UCSD-AML1 (cell line): ENCODE measurements around the gene ERBB2.
A peak's percentile ranks its signal among the peaks of the same experiment; 100 is the strongest.

Experiments
- DNase-seq: peaks from one replicate; lab custom pipeline; 2025; ENCODE audit not compliant: unreplicated experiment; lab: John Stamatoyannopoulos, UW

The ERBB2 gene

DNA sequence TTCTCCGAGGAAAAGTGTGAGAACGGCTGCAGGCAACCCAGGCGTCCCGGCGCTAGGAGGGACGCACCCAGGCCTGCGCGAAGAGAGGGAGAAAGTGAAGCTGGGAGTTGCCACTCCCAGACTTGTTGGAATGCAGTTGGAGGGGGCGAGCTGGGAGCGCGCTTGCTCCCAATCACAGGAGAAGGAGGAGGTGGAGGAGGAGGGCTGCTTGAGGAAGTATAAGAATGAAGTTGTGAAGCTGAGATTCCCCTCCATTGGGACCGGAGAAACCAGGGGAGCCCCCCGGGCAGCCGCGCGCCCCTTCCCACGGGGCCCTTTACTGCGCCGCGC lies at the start of gene ERBB2:
Gene ERBB2 (plus strand): TSS at position 247 of the 330 bp plus-strand sequence. CDS start 175 bp downstream, outside the sequence.
- DNase-seq: no peak

DNA sequence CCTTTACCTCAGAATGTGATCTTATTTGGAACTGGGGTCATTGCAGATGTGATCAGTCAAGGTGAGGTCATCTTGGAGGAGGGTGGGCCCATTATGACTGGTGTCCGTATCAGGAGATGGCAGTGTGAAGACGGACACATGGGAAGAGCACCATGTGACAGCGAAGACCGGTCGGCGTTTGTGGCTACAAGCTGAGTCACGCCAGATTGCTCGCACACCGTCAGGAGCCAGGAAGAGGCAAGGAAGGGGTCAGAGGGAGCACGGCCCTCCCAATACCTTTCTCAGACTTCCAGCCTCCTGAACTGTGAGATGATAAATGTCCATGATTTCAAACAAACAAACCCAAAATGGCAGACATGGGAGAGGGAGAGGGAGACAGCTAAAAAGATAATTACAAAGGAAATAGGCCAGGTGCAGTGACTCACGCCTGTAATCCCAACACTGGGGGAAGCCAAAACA lies 49.7 kb upstream of the ERBB2 start:
- DNase-seq: no peak

DNA sequence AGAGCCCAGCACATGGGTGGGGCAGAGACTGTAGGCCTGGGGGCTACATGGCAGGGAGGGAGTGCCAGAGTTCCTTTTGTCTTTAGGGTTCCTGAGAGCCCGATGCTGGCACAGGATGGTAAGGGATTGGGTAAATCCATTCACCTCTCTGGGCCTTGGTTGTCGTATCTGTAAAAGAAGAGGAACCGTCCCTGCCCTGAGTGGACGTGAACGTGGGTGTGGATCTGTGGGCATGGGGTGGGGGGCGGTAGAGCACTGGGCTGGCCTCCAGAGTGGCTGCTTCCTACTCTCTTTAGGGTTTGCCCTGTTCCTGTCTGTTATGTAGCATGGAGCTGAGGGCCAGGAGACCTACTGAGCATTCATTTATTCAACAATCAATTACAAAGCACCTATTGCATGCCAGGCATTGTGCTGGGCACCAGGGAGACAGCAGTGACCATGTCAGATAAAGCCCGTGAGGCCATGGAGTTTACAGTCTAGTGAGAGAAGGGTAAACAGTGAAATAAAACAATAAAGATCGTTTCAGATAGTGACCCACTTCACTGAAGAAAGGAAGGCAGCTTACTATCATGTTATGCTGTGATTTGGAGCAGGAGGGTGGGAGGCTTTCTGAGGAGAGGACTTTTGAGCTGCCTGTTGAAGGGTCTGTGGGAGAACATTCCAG lies 47.8 kb upstream of the ERBB2 start:
- DNase-seq: no peak

DNA sequence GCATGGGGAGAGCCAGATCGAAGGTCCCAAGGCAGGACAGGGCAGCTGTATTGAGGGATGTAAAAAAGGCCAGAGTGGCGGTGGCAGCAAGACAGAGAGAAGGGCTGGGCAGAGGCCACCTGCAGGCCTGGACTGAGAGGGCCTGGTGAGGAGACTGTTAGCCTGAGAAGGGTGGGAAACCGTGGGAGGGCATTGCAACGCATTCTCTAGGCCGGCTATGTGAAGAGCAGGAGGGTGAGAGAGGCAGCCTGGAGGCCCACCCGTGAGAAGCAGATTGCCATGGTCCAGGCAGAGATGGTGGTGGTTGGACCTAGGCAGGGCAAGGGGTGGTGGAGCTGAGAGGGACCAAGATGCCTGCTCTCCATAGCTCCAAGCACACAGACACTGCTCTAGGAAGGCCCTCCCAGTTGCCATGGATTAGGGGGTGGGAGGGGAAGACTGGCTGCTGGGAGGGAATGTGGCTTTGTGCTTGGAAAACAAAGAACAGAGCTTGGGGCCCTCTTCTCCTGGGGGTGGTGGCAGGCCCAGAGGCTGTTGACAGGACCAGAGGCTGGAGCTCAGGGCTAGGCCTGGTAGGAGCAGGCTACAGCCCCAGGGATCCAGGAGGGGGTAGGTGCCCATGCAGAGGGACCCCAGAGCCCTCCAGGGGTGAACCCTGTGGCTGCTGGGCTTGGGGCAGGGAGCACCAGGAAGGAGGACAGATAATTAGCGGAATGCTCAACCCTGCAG lies 47.1 kb upstream of the ERBB2 start:
- no peak for DNase-seq

DNA sequence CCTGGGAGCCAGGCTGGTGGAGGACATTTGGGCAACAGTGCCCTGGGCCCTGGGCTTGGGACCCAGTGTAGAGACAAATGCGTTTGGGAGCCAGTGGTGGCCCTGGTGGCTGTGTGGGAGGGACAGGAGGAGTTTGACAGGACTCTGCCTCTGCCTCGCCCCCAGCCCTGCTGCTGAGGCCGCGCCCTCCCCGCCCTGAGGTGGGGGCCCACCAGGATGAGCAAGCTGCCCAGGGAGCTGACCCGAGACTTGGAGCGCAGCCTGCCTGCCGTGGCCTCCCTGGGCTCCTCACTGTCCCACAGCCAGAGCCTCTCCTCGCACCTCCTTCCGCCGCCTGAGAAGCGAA lies 46.6 kb upstream of the ERBB2 start:
- DNase-seq: no peak

DNA sequence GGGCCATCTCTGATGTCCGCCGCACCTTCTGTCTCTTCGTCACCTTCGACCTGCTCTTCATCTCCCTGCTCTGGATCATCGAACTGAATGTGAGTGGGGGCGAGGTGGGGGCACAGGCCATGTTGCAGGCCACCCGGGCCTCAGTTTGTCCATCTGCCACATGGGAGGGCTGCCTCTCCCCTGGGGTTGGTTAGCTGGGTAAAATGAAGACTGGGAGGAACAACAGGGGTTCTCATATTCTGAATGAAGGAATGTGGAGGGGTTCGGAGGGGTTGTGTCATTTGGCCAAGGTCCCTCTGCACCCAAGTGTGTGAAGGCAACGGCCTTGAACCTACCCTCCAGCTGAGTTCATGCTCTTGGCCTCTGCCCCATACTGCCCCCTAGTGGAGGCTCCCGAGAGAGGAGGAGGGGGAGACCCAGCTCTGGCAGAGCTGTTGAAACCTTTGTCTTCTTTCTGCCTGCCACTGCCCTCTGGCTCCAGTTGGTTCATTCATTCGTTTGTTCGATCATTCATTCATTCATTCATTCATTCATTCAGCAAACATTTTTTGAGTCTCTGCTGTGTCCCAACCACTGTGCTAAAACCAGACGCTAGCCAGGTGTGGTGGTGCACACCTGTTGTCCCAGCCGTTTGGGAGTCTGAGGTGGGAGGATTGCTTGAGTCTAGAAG lies 46.1 kb upstream of the ERBB2 start:
- peak; percentile 72 for DNase-seq

DNA sequence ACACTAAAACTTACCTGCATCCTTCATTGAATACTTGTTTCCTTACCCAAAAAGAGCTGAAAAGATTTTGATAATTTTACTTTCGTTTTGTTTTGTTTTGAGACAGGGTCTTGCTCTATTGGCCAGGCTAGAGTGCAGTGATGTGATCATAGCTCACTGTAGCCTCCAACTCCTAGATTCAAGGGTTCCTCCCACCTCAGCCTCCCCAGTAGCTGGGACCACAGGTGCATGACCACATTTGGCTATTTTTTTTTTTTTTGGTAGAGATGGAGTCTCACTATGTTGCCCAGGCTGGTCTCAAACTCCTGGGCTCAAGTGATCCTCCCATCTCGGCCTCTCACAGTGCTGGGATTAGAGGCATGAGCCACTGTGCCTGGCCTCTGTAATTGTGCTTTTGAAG lies 44.8 kb upstream of the ERBB2 start:
- DNase-seq: no peak

DNA sequence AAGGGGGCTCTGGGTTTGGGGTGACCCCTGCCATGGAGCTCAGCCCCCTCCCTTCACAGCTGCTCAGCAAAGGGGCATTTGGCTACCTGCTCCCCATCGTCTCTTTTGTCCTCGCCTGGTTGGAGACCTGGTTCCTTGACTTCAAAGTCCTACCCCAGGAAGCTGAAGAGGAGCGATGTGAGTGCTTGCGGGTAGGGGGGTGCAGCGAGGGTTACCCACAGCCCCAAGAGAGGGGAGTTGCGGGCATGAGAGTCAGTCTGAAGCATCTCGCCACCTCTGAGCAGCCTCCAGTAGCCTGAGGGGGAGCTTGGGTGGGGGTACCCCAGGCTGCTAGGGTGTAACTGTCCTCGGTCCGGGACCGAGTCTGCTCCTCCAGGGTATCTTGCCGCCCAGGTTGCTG lies 41.5 kb upstream of the ERBB2 start:
- DNase-seq: no peak

DNA sequence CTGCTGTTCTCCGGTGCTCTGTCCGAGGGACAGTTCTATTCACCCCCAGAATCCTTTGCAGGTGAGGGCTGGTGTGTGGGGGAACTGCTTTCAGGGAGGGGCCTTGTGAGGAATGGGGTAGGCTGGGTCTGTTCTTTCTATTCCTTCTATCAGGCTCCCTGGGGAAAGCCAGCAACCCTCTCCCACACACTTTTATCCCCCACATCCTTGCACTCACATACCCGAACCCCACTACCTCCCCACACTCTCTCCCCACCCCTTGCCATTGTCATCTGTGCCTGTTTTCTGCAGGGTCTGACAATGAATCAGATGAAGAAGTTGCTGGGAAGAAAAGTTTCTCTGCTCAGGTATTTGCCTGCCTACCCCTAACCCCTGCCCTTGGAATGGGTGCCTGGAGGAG lies 41.1 kb upstream of the ERBB2 start:
- no peak for DNase-seq

DNA sequence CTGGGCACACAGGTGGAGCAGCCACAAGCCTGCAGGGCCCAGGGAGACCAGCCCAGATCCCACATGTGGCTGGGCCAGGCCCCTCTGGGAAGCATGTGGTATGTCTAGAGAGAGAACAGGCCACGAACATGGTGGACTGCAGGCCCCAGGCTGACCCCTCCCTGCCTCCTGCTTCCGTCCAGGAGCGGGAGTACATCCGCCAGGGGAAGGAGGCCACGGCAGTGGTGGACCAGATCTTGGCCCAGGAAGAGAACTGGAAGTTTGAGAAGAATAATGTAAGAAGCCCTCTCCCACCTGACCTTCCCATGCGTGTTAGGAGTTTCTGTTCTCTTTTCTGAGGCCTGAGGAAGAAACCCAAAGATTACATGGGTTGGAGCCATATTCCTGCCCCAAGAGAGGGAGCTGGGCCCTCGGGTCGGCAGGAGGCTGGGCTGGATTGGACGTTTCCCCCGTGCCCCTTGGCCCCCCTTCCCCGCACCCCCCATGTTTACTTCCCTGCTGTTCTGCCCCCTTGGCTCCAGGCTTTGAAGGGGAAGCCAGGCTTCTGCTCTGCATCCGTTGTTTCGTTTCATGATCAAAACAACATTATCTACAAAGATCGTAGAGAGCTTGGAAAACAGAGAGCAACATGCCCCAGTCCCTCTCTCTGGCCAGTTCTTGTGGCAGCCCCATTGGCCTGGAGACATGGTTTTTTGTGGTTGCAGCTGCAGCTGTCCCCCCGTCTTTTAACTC lies 40.4 kb upstream of the ERBB2 start:
- no peak for DNase-seq

DNA sequence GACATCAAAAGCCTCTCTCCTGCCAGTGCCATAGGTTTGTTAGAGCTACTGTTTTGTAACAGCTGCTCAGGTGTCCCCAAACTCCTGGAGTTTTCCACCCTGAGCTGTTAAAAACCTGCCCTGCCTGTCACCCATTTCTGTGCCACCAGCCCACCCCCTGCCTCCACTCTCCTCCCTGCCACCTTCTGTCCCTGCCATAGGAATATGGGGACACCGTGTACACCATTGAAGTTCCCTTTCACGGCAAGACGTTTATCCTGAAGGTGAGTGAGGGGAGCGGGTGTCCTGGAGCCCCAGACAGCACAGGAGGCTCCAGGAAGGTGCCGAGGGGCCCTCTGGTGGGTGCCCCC lies 39.9 kb upstream of the ERBB2 start:
- no peak for DNase-seq

DNA sequence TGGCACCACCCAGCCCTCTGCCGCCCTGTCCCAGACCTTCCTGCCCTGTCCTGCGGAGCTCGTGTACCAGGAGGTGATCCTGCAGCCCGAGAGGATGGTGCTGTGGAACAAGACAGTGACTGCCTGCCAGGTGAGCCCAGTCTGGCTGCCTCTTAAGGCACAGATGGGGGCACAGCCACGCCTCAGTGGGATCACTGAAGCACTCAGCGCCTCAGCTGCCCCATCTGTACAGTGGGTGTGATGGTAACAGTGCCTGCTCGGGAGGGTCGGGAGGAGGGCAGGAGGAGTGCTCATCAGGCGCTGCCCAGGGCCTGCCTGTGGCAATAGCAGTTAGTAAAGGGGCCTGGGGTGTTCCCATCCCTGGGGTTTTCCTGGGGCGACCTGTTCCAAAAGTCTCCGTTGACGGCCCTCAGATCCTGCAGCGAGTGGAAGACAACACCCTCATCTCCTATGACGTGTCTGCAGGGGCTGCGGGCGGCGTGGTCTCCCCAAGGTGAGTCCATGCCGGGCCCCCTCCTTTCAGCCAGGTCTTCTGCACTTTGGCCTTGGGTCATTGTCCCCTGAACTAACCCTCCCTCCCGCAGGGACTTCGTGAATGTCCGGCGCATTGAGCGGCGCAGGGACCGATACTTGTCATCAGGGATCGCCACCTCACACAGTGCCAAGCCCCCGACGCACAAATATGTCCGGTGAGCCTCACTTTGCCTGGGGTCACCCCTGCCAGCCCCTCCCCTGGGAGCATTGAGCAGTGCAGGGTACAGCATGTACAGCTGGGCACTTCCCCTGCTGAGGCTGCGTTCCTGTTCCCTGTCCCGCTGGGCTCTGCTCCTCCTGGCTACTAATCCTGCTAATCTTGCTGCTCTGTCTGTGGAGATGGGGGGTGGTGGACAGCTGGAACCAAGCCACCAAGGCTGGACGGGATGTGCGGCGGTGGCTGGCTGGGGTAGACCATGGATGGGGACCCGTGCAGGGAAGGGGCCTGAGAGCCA lies 39.2 kb upstream of the ERBB2 start:
- DNase-seq: no peak

DNA sequence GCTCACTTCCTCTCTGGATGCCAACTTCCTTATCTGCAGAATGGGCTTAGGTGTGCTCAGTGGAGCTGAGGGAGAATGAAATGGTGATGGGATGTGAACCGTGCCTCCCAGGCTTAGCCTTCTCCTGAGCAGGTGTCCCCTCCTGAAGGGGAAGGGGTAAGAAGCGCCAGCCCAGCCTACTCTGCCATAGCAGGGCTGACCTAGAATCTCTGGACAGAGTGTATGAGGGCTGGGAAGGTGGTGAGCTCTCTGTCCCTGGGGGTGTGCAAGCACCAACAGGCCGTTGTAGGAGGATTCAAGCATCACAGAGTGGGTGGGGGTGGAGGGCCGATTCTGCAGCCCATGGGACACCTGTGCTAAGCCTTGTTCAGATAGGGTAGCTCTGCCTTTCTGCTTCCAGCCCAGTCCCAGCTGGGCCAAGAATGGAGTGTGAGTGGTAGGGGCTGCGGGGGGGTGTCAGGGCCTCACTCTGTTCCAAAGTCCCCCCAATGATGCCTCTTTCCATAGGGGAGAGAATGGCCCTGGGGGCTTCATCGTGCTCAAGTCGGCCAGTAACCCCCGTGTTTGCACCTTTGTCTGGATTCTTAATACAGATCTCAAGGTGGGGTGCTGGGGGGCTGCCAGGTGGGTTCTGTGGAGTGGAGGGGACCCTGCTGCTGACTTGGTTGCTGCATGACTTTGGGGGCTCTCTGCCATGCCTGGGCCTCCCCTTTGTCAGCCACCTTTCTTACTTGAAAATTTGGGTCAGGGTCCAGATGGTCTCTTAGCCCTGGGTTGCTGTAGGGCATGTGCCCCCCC lies 37.9 kb upstream of the ERBB2 start:
- no peak for DNase-seq

DNA sequence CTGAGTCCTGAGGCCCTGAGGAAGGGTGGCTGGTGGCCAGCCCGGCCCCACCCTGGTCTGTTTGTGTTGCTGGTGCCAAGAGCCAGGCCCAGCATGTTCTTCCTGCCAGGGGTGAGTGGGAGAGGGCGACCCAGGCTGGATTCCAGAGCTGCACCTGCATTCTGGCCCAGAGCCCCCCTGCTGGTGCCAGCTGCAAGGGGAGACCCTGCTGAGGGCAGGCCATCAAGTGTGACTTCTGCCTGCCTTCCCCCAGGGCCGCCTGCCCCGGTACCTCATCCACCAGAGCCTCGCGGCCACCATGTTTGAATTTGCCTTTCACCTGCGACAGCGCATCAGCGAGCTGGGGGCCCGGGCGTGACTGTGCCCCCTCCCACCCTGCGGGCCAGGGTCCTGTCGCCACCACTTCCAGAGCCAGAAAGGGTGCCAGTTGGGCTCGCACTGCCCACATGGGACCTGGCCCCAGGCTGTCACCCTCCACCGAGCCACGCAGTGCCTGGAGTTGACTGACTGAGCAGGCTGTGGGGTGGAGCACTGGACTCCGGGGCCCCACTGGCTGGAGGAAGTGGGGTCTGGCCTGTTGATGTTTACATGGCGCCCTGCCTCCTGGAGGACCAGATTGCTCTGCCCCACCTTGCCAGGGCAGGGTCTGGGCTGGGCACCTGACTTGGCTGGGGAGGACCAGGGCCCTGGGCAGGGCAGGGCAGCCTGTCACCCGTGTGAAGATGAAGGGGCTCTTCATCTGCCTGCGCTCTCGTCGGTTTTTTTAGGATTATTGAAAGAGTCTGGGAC lies 37.1 kb upstream of the ERBB2 start:
- DNase-seq: no peak

DNA sequence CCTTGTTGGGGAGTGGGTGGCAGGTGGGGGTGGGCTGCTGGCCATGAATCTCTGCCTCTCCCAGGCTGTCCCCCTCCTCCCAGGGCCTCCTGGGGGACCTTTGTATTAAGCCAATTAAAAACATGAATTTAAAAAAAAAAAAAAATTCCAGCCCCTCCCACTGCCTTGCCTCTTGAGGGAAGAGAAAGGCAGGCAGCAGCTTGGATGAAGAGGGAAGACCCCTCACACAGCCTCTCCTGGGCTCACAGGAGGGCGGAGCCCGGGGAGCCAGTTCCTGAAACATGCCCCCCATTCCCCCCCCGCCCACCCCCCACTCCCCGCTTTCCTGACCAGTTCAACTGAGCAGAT lies 36.5 kb upstream of the ERBB2 start:
- DNase-seq: no peak

DNA sequence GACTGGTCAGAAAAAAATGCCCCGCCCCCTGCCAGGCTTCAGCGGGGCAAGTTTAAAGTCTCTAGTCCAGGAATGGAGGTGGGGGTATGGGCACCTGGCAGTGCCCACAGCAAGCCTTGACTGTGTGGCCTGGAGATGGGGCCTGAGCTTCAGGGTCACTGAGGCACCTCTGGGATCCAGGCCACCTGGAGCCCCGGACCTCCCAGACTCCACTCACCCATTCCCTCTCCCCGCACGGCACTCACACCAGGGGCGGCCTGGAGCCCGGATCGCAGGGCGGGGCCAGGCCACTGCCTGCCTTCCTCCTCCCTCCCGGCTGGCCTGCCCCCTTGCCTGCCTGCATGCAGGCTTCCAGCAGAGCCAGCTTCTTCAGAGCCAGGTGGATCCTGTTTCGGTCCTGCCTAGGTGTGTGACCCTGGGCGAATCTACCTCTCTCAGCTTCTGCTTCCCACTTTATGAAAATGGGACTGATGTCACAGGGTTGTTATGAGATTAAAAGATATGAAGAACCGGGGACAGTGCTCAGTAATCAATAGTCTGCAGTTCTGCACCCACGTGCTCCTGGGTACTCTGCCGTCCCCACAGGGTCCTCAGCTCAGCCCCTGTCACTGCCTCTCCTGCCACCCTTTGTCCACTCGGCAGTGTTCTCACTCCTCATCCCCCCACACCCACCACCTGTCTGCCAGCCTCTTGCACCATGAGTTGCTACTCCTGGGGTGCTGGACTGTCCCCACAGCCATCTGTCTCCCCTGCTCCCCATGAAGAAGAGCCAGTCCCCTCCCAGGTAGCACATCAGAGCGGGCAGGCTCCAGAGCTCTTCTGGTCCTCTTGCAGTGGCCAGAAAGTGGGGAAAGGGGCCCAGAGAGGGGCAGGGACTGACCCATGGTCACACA lies 35.9 kb upstream of the ERBB2 start:
- DNase-seq: no peak

DNA sequence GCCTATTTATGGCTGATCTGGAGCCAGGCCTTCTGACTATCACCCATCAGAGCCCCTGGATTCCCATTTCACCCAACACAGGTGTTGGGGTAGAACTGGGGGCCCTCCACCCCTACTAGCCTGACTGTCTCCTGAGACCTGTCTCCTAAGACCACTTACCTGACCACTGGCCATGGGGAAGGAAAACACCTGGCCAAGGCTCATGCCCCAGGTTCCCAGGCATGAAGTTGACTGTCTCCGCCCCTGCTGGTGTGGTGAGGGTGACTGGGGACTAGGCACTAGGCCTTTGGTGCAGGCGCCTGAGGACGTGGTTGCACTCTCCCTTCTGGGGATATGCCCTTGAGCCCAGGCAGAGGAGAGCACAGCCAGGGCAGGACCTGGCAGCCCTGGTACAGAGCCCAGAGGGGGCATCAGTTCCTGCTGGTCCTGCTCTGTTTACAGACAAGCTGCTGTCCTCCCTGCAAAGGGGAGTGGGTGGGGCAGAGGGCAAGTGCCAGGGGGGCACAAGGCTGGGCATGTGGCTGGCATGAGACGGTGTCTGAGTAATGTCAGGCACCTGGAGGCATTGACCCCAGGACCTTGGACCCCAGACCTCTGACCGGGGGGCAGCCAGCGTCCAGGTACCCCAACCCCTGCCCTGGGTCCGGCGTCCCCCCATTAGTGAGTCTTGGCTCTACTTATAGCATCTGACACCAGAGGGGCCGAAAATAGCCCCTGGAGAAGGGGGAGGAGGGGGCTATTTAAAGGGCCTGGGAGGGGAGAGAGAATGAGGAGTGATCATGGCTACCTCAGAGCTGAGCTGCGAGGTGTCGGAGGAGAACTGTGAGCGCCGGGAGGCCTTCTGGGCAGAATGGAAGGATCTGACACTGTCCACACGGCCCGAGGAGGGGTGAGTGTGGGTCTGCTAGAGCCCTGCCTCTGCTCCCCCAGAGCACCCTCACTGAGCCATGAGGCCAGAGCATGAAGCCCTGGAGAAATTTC lies 35.0 kb upstream of the ERBB2 start, which contains the start of gene TCAP:
Gene TCAP (plus strand): TSS at position 769 of the 981 bp plus-strand sequence. CDS start 11 bp downstream, at position 780.
- no peak for DNase-seq
